ENCODE results near the gene BMP5.

Gene BMP5

GRCh38 chr6:55734256-55734655 lies 141.1 kb downstream of the BMP5 start:
- no peaks in the 10 kb centered on the region for H3K36me3 ChIP-seq
- no peaks in the 10 kb centered on the region; the same call in 1 of the 2 replicates for H3K9me3 ChIP-seq
- TF ChIP-seq CTCF (IDR thresholded peaks at IDR 0.05; ENCODE audit: low read depth, low read length) = no peak
- no peaks in the 10 kb centered on the region for H3K4me1 ChIP-seq
- H3K27me3 ChIP-seq = no peaks in the 10 kb centered on the region
- no peak for DNase-seq
- H3K4me3 ChIP-seq (ENCODE audit: low read depth, low read length) = no peak overlapping the region

- Histone ChIP-seq H3K36me3 (no peaks in the 10 kb centered on the region), H3K9me3 (no peaks in the 10 kb centered on the region), H3K4me1 (no peaks in the 10 kb centered on the region), H3K27me3 (no peaks in the 10 kb centered on the region), H3K4me3 (ENCODE audit: low read depth, low read length) (no peak overlapping the region)
- DNase-seq = no peak
- TF ChIP-seq CTCF (IDR thresholded peaks at IDR 0.05; ENCODE audit: low read depth, low read length) = no peak
Measured at GRCh38 chr6:55729665-55730064, 145.7 kb downstream of the BMP5 start.

- no peaks in the 10 kb centered on the region for H3K4me1 ChIP-seq
- H3K4me3 ChIP-seq (ENCODE audit: low read depth, low read length) = no peak overlapping the region
- DNase-seq = no peak
- H3K27me3 ChIP-seq = no peaks in the 10 kb centered on the region
- TF ChIP-seq CTCF (IDR thresholded peaks at IDR 0.05; ENCODE audit: low read depth, low read length) = no peak
- H3K9me3 ChIP-seq = no peaks in the 10 kb centered on the region
- H3K36me3 ChIP-seq = no peaks in the 10 kb centered on the region
Measured at GRCh38 chr6:55726144-55726543, 149.2 kb downstream of the BMP5 start.

- Histone ChIP-seq H3K4me3 (ENCODE audit: low read depth, low read length) (no peak overlapping the region), H3K27me3 (no peaks in the 10 kb centered on the region), H3K36me3 (no peaks in the 10 kb centered on the region), H3K9me3 (no peaks in the 10 kb centered on the region), H3K4me1 (no peaks in the 10 kb centered on the region; the same call in 1 of the 2 replicates)
- no peak for DNase-seq
- TF ChIP-seq CTCF (IDR thresholded peaks at IDR 0.05; ENCODE audit: low read depth, low read length) = no peak
Measured at GRCh38 chr6:55714831-55715230, 160.6 kb downstream of the BMP5 start.

- TF ChIP-seq CTCF (IDR thresholded peaks at IDR 0.05; ENCODE audit: low read depth, low read length) = no peak
- no peak for DNase-seq
- H3K4me1 ChIP-seq = no peaks in the 10 kb centered on the region; the same call in 1 of the 2 replicates
- no peak overlapping the region for H3K4me3 ChIP-seq (ENCODE audit: low read depth, low read length)
- H3K27me3 ChIP-seq = no peaks in the 10 kb centered on the region
- H3K9me3 ChIP-seq = no peaks in the 10 kb centered on the region
- no peaks in the 10 kb centered on the region for H3K36me3 ChIP-seq
Measured at GRCh38 chr6:55713436-55713835, 162.0 kb downstream of the BMP5 start.

- Histone ChIP-seq H3K27me3 (no peaks in the 10 kb centered on the region), H3K4me3 (ENCODE audit: low read depth, low read length) (no peak overlapping the region), H3K4me1 (no peaks in the 10 kb centered on the region; the same call in 1 of the 2 replicates), H3K9me3 (no peaks in the 10 kb centered on the region; the same call in 1 of the 2 replicates), H3K36me3 (no peaks in the 10 kb centered on the region)
- no peak for DNase-seq
- TF ChIP-seq CTCF (IDR thresholded peaks at IDR 0.05; ENCODE audit: low read depth, low read length) = no peak
Measured at GRCh38 chr6:55708711-55709110, 166.7 kb downstream of the BMP5 start.

Data from BE2C (cell line).